NCI-H2196 treated with DMSO at 0.1 percent for 48 hours (cell line): ENCODE measurements around the gene HMGXB4.

Experiments
- DNase-seq: peaks from one replicate; lab custom pipeline; 2025; ENCODE audit not compliant: unreplicated experiment; lab: John Stamatoyannopoulos, UW

The HMGXB4 gene

GRCh38 chr22:35308480-35309021 lies 51.3 kb downstream of the HMGXB4 start:
- DNase-seq, result no peak

DNA sequence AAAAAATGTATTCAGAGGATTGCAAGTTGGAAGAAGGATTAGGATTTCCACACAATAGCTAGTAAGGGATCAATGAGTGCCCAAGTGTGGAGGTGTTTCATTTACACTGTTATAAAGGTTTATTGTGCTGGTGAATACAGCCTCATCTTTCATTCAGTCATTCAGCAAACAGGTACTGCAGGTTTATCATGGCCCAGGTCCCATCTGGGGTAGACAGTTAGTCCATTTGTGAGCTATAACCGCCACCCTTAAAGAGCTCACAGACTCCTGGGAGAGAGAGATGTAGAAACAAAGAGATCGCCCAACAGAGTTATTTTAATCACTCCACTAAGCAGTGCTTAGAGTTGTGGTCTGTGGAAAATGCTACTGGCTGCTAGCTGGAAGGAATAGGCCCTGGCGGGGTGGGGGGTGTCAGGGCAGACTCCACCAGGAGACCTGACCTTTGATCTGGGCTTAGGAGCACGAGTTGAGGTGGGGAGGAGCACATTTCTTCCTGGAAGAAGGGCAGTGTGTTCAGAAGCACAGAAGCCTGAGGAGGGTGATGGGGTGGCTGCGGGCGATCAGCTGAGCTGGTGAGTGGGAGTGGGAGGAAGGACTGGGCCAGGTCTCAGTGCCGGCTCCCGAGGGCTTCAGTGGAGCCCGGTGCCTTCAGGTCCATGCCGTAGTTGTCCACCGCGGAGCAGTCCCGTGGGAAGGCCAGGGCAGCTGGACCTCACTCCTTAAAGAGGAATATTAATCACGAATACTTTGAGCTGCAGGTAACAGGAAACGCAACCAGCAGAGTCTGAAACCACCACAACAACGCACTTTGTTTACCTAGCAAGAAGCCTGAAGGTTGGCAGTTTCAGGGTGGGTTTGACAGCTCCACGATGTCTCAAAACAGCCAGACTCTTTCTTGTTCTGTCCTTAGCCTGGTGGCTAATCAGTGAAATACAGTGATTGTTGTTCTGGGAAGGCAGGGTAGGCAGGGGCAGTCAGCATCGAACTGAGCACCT lies 53.6 kb downstream of the HMGXB4 start:
- no peak for DNase-seq

GRCh38 chr22:35311551-35311999 lies 54.3 kb downstream of the HMGXB4 start:
- no peak for DNase-seq

- no peak for DNase-seq
Measured at GRCh38 chr22:35312198-35313059, 55.1 kb downstream of the HMGXB4 start.

DNA sequence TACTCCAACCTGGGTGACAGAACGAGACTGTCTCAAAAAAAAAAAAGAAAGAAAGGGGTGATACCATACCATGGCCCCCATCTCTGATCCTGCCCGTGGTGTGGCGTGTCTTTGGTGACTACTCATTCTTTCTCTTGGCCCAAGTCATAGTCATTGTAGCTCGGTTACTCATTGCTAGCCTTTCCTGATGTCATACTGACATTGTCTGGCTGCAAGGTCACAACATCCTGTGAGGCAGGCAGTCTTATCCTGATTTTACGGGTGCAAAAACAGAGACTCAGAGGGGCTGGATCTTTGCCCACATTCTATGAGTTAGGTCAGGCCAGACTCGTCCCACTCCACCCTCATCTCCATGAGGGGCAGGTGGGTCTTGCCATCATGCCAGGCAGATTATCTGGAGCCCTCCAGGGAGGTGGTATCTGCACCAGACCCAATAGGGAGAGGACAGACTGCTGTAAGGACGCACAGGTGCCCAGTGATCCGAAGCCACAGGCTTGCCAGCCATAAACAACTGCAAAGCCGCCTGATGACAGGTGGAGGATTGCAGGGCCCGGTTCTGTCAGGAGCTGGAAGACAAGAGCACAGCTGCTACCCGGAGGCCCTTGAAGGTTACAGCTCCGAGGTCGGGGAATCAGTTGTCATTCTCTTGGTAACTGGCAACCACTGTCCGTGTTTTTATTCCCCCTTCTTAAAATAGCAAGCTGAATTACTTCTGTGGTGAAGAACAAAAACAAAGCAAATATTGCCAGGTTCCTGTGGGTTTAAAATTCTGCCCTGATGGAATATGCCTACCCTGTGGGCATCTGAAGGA lies 56.2 kb downstream of the HMGXB4 start:
- peak; percentile 7 for DNase-seq

- DNase-seq, result no peak
Measured at GRCh38 chr22:35314161-35314942, 57.1 kb downstream of the HMGXB4 start.

DNA sequence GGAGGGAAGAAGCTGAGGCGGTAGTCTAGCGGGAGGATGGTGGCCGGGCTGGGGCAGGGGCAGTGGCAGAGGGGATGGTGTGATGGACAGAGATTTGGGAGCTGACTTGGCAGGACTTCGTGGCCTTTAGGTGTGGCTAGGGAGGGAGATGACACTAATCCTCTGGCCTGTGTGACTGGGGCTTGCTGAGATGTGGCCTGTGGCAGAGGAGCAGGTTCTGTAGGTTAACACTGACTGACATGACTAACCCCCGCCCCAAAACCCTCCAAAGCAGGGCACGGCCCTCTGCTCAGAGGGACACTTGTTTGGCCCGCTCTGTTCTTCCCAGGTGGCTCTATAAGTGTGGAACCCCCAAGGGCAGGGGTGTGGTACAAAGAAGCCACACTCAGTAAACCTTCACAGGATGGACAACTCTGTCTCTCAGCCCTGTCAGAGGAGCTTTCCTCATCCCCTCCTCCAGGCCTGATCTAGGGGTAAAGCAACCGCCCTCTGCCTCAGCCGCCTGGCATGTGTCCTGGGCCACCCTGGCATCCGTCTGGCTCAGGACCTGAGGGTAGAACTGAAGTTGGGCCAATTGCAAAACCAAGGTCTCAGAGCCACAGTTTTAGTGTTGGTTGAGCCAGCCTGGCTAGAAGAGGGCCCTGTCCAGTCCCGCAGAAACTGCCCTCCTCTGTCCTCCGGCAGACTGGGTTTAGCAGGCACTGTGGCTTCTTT lies 58.0 kb downstream of the HMGXB4 start:
- DNase-seq, result no peak

GRCh38 chr22:35315855-35316745 lies 58.8 kb downstream of the HMGXB4 start:
- DNase-seq, result peak; percentile 25

GRCh38 chr22:35316751-35317150 lies 59.5 kb downstream of the HMGXB4 start:
- no peak for DNase-seq

- no peak for DNase-seq
Measured at GRCh38 chr22:35317680-35318290, 60.5 kb downstream of the HMGXB4 start.

- DNase-seq, result no peak
Measured at GRCh38 chr22:35318346-35319215, 61.3 kb downstream of the HMGXB4 start.

DNA sequence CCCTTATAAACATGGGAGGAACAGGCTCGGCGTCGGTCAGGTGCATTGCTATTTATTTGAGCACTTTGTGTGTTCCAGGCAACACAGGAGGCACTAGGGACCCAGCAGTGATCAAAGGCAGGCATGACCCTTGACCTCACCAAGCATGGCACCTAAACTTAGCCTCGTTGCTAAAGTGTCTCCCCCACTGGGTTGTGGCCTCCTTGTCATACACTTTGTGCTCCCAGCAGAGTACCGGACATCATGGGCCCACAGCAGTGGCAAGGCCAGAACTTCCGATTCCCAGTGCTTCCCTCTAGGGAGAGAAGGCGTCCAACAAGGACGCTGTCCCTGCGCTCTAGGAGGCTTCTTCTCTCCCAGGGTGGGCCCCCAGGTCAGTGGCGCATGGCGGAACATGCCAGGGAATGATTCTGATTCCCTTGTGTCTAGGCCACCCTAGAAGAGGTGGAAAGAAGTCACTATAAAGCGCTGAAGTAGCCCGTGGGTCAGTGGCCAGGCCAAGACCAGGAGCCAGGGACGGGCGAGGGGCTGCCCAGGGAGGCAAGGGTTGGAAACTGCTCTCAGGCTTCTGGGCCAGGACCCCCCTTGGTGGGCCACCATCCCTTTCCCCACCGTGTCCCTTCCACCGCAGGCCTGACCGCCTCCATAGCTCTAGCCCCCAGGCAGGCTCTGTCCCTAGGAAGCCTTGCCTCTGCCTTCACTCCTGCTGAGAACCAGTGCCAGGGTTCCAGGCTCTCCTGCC lies 62.1 kb downstream of the HMGXB4 start:
- DNase-seq, result no peak

- DNase-seq, result no peak
Measured at GRCh38 chr22:35322126-35322525, 64.8 kb downstream of the HMGXB4 start.

DNA sequence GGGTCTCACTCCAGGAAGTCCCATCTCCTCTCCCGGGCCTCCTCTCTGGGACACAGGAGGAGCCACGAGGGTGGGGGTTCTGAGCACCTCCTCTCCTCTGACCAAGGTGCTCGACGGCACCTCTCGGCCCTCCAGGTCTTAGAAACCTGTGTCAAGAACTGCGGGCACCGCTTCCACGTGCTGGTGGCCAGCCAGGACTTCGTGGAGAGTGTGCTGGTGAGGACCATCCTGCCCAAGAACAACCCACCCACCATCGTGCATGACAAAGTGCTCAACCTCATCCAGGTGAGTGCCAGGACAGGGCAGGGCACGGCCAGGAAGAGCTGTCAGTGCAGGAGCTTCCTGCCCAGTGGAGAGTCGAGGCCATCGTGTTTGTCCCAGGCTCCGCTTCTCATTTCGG lies 65.6 kb downstream of the HMGXB4 start:
- DNase-seq, result no peak

DNA sequence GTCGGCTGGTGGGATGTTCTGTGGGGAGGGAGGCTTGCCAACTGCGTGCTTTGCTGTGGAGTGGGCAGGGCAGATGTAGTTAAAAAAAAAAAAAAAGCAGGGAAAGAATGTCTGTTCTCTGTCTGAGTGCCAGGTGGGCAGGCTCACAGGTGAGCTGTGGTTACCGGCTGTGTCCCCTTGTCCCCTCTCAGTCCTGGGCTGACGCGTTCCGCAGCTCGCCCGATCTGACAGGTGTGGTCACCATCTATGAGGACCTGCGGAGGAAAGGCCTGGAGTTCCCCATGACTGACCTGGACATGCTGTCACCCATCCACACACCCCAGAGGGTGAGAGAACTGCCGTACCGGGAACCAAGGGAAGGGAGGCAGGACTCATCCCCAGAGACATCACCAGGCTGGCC lies 66.0 kb downstream of the HMGXB4 start:
- no peak for DNase-seq

- no peak for DNase-seq
Measured at GRCh38 chr22:35324067-35324466, 66.8 kb downstream of the HMGXB4 start.
